Mucosa of descending colon (tissue), 3 donors: ENCODE results near the gene CLEC16A. TPM values are rescaled to one million over a fixed set of nuclear protein-coding genes. Genes with fewer than 3 reads are reported as not detected.
A peak's percentile ranks its signal among the peaks of the same experiment; 100 is the strongest.

ENCODE experiments used
- ATAC-seq: fragments of 200-7000 bp; cut with Tn5 transposase; one replicate; pipeline ENCODE4 v1.9.1; 2020; ENCODE audit warnings: mild to moderate bottlenecking, moderate library complexity
- DNase-seq, 3 donors: peaks; one replicate each; pipeline ENCODE4 v3.0.0-alpha.2; 2020
- H3K36me3 ChIP-seq: fragments of 200-600 bp; one replicate; pipeline ENCODE4 v1.8.0; 2021; ENCODE audit warnings: low read depth, mild to moderate bottlenecking
- H3K4me1 ChIP-seq: fragments of 200-600 bp; one replicate; pipeline ENCODE4 v1.8.0; 2021; ENCODE audit warnings: low read depth, mild to moderate bottlenecking
- H3K4me3 ChIP-seq: fragments of 200-600 bp; one replicate; pipeline ENCODE4 v1.8.0; 2021; ENCODE audit warnings: mild to moderate bottlenecking
- H3K9me3 ChIP-seq: fragments of 200-600 bp; one replicate; pipeline ENCODE4 v1.8.0; 2021; ENCODE audit warnings: mild to moderate bottlenecking
- CTCF ChIP-seq: fragments of 200-600 bp; IDR thresholded peaks from one replicate; pipeline ENCODE4 v1.8.0; 2022; ENCODE audit warnings: antibody characterized with exemption, mild to moderate bottlenecking
- intact Hi-C, 2 donors: fragments of 100-400 bp; cut with DNase I in 1 of 2; cut with micrococcal nuclease in 1 of 2; formaldehyde crosslinking; loops; one replicate each; pipeline versions ENCODE4 v1.11.0 to v1.11.1; 2022; cut with DNase I, micrococcal nuclease
- total RNA-seq, 3 donors: library from RNA; stranded (reverse); fragmentation: NEBNext Ultra II Directional in 2 of 3; extraction: Animal tissue kit (Norgen Biotek cat#: 25700) in 2 of 3; gene quantifications; one replicate each; pipeline versions ENCODE4 v1.2.1 to v1.2.4, GENCODE V29; 2021 to 2023
- donor health status: DM: no; HTN: no; CAD: no; lungs with moderate emphysema.
- donor health status: DM: no; HTN: no; CAD: no.
- donor health status: DM: no; HTN: yes; CAD: no.

CLEC16A gene
- total RNA-seq, 3 donors from 2014 or later: 30.3 to 38.1 (median 37.1) TPM

GRCh38 chr16:11020388-11020787 lies 76.0 kb downstream of the CLEC16A start:
- Histone ChIP-seq H3K36me3 (no peaks in the 10 kb centered on the region), H3K4me3 (no peak overlapping the region), H3K9me3 (no peaks in the 10 kb centered on the region), H3K4me1 (peaks cover 8% of the 10 kb centered on the region)
- ATAC-seq: no peak
- no peak for TF ChIP-seq CTCF
- intact Hi-C loops: no loop called here
- DNase-seq: no peak

- DNase-seq (no peak), ATAC-seq (no peak)
- Histone ChIP-seq H3K36me3 (no peaks in the 10 kb centered on the region), H3K9me3 (no peaks in the 10 kb centered on the region), H3K4me1 (peaks cover 8% of the 10 kb centered on the region), H3K4me3 (no peak overlapping the region)
- no peak for TF ChIP-seq CTCF
- intact Hi-C loops: no loop called here
These were observed 76.6 kb downstream of the CLEC16A start for GRCh38 chr16:11020792-11021551.

GRCh38 chr16:11022002-11022401 lies 77.6 kb downstream of the CLEC16A start:
- no peak for ATAC-seq
- no peaks in the 10 kb centered on the region for H3K36me3 ChIP-seq
- no peak overlapping the region for H3K4me3 ChIP-seq
- no peak for TF ChIP-seq CTCF
- no peaks in the 10 kb centered on the region for H3K9me3 ChIP-seq
- peaks cover 3% of the 10 kb centered on the region for H3K4me1 ChIP-seq
- no peak for DNase-seq
- intact Hi-C loops: no loop called here

GRCh38 chr16:11023262-11024039 lies 79.1 kb downstream of the CLEC16A start:
- TF ChIP-seq CTCF: no peak
- Histone ChIP-seq H3K4me1 (peaks cover 3% of the 10 kb centered on the region), H3K36me3 (no peaks in the 10 kb centered on the region), H3K9me3 (no peaks in the 10 kb centered on the region), H3K4me3 (no peak overlapping the region)
- no peak for DNase-seq
- ATAC-seq: peak; percentile 11
- intact Hi-C loops: no loop called here

- TF ChIP-seq CTCF: no peak
- DNase-seq (no peak), ATAC-seq (peak; percentile 74)
- no peaks in the 10 kb centered on the region for H3K9me3 ChIP-seq
- H3K4me1 ChIP-seq: peaks cover 3% of the 10 kb centered on the region
- no peak overlapping the region for H3K4me3 ChIP-seq
- intact Hi-C loops: no loop called here
- H3K36me3 ChIP-seq: no peaks in the 10 kb centered on the region
These were observed 80.1 kb downstream of the CLEC16A start for GRCh38 chr16:11024333-11025053.
